Measurements from ENCODE around the gene TMEM132E. TPM values are rescaled to one million over a fixed set of nuclear protein-coding genes. Genes with fewer than 3 reads are reported as not detected.

TMEM132E gene
- polyA plus RNA-seq, 2 of the 4 experiments (the other 2 are of a cell fraction) = not detected

DNA sequence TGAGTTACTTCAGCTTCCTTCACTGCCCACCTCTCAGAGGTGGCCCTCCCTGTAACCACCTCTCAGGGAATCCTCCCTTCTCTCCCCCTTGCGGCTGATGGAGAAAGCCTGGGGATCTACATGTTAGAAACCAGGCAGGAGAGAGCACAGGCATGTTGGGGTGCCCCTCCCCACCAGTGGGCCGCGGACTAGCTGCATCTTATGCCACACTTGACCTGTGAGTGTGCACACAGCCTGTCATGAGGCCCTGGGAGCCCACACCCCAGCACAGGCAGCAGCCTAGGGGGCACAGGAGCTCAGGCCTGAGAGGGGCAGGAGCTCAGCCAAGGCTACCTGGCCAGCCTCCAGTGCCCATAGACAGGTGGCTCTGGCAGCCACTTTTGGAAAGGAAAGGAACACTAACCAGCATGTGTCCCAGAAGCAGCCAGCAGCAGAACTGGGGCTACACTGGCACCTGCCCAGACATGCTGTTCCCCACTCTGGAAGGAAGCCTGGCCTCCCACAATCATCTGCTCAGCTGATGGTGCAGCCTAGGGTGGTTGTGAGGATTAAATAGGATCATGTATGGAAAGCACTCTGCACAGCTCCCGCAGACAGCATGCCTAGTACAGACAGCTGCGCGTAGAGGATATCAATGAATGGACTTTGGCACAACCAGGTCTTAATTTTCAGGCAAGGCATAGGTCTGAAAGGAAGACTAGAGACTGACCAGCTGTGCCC, 60.5 kb downstream of the TMEM132E start:
- 42% methylated on average over 6 of the region's 6 CpGs for WGBS (ENCODE audit: missing lambda C conversion rate)
- FAIRE-seq (no peak), DNase-seq (ENCODE audit: low read depth in 1 of 2, low spot score in 1 of 2) (no peak), ATAC-seq (no peak)
- Histone ChIP-seq H3K27ac (no peak overlapping the region), H3K4me3 (no peak overlapping the region), H3K4me1 (no peaks in the 10 kb centered on the region), H3K9me3 (no peaks in the 10 kb centered on the region), H3K4me2 (no peak overlapping the region)
- TF ChIP-seq NR3C1 (IDR thresholded peaks at IDR 0.05) = no peak
- TF ChIP-seq CHD2 (IDR thresholded peaks at IDR 0.05; ENCODE audit: low read length, partially characterized antibody) = no peak
- TF ChIP-seq, protein P1, sequence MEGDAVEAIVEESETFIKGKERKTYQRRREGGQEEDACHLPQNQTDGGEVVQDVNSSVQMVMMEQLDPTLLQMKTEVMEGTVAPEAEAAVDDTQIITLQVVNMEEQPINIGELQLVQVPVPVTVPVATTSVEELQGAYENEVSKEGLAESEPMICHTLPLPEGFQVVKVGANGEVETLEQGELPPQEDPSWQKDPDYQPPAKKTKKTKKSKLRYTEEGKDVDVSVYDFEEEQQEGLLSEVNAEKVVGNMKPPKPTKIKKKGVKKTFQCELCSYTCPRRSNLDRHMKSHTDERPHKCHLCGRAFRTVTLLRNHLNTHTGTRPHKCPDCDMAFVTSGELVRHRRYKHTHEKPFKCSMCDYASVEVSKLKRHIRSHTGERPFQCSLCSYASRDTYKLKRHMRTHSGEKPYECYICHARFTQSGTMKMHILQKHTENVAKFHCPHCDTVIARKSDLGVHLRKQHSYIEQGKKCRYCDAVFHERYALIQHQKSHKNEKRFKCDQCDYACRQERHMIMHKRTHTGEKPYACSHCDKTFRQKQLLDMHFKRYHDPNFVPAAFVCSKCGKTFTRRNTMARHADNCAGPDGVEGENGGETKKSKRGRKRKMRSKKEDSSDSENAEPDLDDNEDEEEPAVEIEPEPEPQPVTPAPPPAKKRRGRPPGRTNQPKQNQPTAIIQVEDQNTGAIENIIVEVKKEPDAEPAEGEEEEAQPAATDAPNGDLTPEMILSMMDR (IDR thresholded peaks at IDR 0.05) = no peak
- TF ChIP-seq HOXA7 (CRISPR knock-in tag; IDR thresholded peaks at IDR 0.05) = no peak
- no peak for TF ChIP-seq ZNF302 (CRISPR knock-in tag; IDR thresholded peaks at IDR 0.05)
- TF ChIP-seq FOSB (CRISPR knock-in tag; IDR thresholded peaks at IDR 0.05) = no peak
- no peak for TF ChIP-seq RNF2 (IDR thresholded peaks at IDR 0.05; ENCODE audit: borderline replicate concordance, low read depth)
- no peak for TF ChIP-seq BHLHE40 (IDR thresholded peaks at IDR 0.05; ENCODE audit: low read depth, low read length)
- TF ChIP-seq RFX5 (IDR thresholded peaks at IDR 0.05) = no peak
- TF ChIP-seq, protein P2, sequence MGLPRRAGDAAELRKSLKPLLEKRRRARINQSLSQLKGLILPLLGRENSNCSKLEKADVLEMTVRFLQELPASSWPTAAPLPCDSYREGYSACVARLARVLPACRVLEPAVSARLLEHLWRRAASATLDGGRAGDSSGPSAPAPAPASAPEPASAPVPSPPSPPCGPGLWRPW (IDR thresholded peaks at IDR 0.05) = no peak
- TF ChIP-seq ESRRA (IDR thresholded peaks at IDR 0.05; ENCODE audit: borderline replicate concordance, low read length) = no peak
- TF ChIP-seq NFE2L2 (conservative IDR thresholded peaks at IDR 0.05; ENCODE audit: low read length) = no peak
- POLR2A ChIA-PET = no interaction called here
- CTCF ChIA-PET = interaction anchor here (0.6 to 5.3 kb wide), 16 partner anchors 9 to 222 kb away, joined by 3 to 49 read pairs (median 4); no protein-coding TSS in a partner anchor

DNA sequence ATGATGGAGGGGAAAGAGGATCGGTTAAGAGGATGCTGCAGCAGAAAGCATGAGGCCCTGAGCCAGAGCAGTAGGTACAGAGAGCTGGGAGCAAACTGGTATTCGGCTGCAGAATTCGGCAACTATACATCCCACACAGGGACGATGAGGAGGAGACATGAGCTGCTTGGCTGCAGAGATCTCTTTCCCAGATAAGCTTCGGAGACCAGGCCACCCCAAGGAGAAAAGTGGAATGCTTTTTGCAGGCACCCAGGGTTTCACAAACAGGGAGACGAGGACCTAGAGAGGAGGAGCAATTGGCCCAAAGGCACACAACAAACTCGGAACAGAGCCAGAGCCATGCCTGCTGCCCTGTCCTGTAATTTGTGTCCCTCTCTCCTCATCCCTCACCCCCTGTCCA, 62.0 kb downstream of the TMEM132E start:
- 4% methylated on average over 7 of the region's 7 CpGs for WGBS (ENCODE audit: missing lambda C conversion rate)
- CTCF ChIA-PET = interaction anchor here (1.3 to 5.3 kb wide), 5 partner anchors 14 to 223 kb away, joined by 3 to 49 read pairs (median 4); no protein-coding TSS in a partner anchor
- Histone ChIP-seq H3K4me3 (no peak overlapping the region), H3K27ac (no peak overlapping the region), H3K9me3 (no peaks in the 10 kb centered on the region), H3K4me1 (no peaks in the 10 kb centered on the region), H3K4me2 (no peak overlapping the region)
- FAIRE-seq (no peak), DNase-seq (ENCODE audit: low read depth in 1 of 2, low spot score in 1 of 2) (no peak), ATAC-seq (no peak)
- TF ChIP-seq CEBPB (IDR thresholded peaks at IDR 0.05) = no peak
- no peak for TF ChIP-seq ESRRA (IDR thresholded peaks at IDR 0.05; ENCODE audit: borderline replicate concordance, low read length)
- no peak for TF ChIP-seq KDM5A (IDR thresholded peaks at IDR 0.05)
- TF ChIP-seq BHLHE40 (IDR thresholded peaks at IDR 0.05; ENCODE audit: low read depth, low read length) = no peak
- TF ChIP-seq MYC (IDR thresholded peaks at IDR 0.05; ENCODE audit: borderline replicate concordance, low read length) = no peak
- no peak for TF ChIP-seq TP53 (CRISPR knock-in tag; IDR thresholded peaks at IDR 0.05)
- TF ChIP-seq, protein P2 (IDR thresholded peaks at IDR 0.05) = no peak
- no peak for TF ChIP-seq HOXB5 (CRISPR knock-in tag; IDR thresholded peaks at IDR 0.05)
- TF ChIP-seq, protein P1 (IDR thresholded peaks at IDR 0.05) = no peak
- no peak for TF ChIP-seq FOSL2 (IDR thresholded peaks at IDR 0.05)
- no peak for TF ChIP-seq FOSL2 (CRISPR knock-in tag; IDR thresholded peaks at IDR 0.05)
- TF ChIP-seq PHF8 (IDR thresholded peaks at IDR 0.05; ENCODE audit: borderline replicate concordance, low read depth) = no peak
- no peak for TF ChIP-seq EHMT2 (IDR thresholded peaks at IDR 0.05; ENCODE audit: low read depth)
- no peak for TF ChIP-seq RNF2 (IDR thresholded peaks at IDR 0.05; ENCODE audit: borderline replicate concordance, low read depth)
- no peak for TF ChIP-seq CHD4 (IDR thresholded peaks at IDR 0.05; ENCODE audit: borderline replicate concordance)
- no peak for TF ChIP-seq EP300 (IDR thresholded peaks at IDR 0.05)
- no peak for TF ChIP-seq RARB (CRISPR knock-in tag; IDR thresholded peaks at IDR 0.05)
- TF ChIP-seq ZFP36 (IDR thresholded peaks at IDR 0.05; ENCODE audit: borderline replicate concordance, partially characterized antibody) = no peak
- TF ChIP-seq TFCP2L1 (CRISPR knock-in tag; IDR thresholded peaks at IDR 0.05) = no peak
- POLR2A ChIA-PET = no interaction called here
